Activated T-cell treated with anti-CD3 and anti-CD28 coated beads for 24 hours (primary cell): ENCODE data around the gene NOXA1.

Source experiments
- DNase-seq: peaks from one replicate; pipeline ENCODE4 v3.0.0-alpha.2; 2020; ENCODE audit warnings: low read depth

The NOXA1 gene

DNA sequence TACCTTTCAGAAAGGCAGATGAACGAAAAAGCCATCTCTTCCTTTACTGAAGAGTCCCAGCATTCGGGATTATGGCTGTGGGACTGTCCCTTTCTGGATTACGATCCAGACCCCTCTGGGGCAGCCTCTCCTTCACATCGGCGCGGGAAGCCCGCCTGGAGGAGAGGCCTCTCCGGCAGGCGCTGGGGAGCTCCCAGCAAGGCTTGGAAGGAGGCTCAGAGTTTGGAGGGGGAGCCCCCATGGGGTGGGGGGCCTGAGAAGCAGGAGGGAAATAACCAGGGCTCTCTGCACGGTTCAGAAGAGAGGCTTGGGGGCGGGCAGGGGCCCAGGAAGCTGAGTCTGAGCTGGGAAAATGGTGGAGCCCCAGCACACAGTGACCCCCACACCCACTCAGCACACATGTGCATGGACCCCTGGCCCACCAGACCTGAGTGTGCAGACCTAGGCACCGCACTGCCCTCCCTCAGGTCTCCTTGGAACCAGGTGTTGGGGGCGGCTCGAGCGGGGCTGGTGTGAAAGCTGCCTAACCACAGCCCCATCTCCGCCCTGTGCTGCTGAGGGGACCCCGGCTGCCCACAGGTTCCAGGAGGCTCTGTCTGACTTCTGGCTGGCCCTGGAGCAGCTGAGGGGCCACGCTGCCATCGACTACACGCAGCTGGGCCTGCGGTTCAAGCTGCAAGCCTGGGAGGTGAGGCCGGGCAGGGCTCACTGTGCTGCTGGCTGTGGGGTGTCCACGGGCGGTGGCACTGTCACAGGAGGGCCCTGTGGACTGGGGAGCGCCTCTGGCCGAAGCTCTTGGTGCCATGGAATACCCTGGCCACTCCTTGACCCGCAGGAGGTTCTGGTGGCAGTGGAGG lies 4.5 kb downstream of the NOXA1 start:
- DNase-seq: no peak

DNA sequence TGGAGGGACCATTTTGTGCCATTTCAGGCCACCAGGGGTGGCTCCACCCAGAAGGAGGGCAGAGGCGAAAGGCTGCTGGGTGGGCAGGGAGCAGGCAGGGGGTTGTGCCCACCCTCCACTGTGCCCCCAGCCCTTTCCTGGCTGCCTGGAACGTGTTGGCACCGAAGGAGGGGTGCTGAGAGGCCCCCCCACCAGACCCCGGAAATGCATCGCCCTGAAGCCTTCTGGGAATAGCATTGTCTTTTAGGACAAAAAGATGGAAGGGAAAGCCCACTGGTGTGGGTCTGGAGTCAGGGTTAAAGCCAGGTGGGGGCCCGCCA lies 5.1 kb downstream of the NOXA1 start:
- DNase-seq: no peak

- no peak for DNase-seq
These were observed 5.8 kb downstream of the NOXA1 start for GRCh38 chr9:137428841-137429545.

- no peak for DNase-seq
These were observed 6.3 kb downstream of the NOXA1 start for GRCh38 chr9:137429546-137429890.

DNA sequence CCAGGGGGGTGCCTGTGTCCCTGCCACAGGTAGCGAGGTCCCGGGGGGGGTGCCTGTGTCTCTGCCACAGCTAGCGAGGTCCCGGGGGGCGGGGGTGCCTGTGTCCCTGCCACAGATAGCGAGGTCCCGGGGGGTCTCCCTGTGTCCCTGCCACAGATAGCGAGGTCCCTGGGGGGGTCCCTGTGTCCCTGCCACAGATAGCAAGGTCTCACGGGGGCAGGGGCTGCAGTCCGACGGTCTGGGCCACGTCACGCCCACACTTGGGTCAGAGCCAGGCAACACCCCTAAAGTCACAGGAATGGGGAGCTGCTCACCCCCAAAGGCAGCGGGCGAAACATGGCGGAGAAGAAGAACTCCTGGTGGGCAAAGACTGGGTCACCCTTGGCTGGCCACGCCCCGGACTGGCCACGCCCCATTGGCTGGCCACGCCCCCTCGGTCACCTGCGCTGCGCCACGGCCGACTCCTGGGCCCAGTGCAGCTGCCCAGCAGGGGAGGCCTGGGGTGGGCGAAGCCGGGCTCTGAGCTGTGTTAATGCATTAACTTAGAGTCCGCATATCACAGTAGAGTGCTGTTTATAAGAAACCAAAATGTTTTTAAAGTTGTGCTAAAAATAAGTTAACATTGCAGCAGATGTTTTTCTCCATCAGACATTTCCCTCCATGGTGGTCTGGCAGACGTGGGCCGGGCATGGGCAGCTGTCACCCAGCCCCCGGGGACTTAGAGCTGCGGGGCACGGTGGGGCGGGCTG lies 7.0 kb downstream of the NOXA1 start:
- no peak for DNase-seq

DNA sequence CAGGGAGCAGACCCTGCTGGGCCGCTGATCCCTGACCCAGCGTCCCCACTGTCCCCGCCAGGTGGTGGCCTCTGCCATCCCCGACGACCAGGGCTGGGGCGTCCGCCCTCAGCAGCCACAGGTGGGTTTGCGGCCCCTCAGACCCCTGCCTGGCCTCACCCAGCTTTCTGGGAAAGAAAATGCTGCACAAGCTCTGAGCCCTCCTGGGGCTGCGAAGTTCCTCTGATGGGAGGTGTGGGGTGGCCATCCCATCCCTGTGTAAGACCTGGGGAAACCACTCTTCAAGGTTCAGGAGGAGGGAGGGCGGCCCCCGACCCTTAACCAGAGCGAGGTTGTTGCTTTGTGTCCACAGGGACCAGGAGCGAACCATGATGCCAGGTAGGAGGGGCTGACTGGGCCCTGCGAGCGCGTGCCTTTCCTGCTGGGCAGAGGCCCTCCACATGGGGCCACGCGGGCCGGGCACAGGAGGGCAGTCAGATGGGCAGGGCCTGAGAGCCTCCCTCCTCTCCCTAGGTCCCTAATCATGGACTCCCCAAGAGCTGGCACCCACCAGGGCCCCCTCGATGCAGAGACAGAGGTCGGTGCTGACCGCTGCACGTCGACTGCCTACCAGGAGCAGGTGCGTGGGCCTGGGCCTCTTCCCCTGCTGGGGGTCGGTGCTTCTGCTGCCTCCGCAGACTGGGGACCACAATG lies 7.7 kb downstream of the NOXA1 start:
- no peak for DNase-seq

DNA sequence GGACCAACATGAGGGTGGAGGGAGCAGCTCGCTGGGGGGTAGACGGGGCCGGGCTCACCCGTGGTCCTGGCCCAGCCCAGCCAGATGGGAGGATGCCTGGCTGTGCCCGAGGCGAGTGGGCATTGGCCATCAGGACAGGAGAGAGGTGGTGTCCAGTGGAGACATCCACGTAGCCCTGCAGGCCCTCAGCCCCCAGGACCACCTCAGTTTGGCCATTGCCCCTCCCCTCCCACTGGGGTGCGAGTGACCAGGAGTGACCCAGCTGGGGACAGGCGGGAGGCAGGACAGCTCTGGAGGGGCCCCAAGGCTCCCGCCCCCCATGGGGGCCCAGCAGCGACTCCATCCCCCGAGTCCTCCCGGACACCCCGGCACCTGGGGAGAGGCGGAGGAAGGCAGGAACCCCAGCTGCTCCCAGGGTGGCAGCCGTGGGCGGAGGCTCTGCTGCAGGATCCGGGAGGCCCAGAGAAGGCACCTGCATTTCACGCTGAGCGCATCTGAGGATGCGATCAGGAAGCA lies 8.3 kb downstream of the NOXA1 start:
- DNase-seq: no peak

GRCh38 chr9:137432687-137433348 lies 9.6 kb downstream of the NOXA1 start:
- DNase-seq: no peak

GRCh38 chr9:137433349-137433915 lies 10.2 kb downstream of the NOXA1 start:
- DNase-seq: no peak

DNA sequence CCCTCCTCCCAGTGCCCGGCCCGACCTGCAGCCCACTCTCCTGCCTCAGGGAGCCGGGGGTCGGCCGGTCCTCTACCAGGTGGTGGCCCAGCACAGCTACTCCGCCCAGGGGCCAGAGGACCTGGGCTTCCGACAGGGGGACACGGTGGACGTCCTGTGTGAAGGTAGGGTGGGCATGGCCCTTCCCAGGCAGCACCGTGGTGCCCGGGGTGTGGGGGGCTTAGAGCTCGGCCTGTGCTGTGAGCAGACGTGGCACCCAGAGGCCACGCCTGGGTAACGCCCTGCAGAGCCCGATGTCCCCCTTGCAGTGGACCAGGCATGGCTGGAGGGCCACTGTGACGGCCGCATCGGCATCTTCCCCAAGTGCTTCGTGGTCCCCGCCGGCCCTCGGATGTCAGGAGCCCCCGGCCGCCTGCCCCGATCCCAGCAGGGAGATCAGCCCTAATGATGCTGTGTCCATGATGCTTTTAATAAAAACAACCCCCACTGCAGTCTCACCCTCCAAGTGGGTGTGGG lies 10.8 kb downstream of the NOXA1 start:
- no peak for DNase-seq

- DNase-seq: no peak
These were observed 11.5 kb downstream of the NOXA1 start for GRCh38 chr9:137434498-137435380.

DNA sequence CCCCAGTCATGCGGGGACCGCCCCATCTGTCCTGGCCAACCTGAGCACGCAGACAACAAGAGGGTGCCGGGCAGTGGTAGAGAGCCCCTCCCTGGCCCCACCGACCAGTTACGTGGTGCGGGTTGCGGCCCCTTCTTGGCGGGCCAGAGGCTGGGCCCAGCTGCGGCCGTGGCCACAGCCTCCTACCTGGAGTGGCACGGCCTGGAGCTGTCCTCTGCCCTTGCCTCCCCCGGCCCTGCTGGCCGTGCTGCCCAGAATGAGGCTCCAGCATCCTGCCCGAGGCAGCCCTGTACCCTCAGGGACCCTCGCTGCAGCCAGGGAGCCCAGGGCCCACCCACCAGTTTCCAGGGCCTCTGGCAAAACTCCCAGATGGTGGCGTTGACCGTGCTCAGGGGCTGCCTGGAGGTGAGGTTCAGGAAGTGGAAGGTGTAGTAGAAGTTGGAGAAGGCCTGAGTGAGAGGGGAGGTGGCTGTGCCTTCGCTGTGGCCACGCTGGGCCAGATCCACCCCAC lies 12.2 kb downstream of the NOXA1 start:
- DNase-seq: no peak

- DNase-seq: no peak
These were observed 13.0 kb downstream of the NOXA1 start for GRCh38 chr9:137435980-137436760.

DNA sequence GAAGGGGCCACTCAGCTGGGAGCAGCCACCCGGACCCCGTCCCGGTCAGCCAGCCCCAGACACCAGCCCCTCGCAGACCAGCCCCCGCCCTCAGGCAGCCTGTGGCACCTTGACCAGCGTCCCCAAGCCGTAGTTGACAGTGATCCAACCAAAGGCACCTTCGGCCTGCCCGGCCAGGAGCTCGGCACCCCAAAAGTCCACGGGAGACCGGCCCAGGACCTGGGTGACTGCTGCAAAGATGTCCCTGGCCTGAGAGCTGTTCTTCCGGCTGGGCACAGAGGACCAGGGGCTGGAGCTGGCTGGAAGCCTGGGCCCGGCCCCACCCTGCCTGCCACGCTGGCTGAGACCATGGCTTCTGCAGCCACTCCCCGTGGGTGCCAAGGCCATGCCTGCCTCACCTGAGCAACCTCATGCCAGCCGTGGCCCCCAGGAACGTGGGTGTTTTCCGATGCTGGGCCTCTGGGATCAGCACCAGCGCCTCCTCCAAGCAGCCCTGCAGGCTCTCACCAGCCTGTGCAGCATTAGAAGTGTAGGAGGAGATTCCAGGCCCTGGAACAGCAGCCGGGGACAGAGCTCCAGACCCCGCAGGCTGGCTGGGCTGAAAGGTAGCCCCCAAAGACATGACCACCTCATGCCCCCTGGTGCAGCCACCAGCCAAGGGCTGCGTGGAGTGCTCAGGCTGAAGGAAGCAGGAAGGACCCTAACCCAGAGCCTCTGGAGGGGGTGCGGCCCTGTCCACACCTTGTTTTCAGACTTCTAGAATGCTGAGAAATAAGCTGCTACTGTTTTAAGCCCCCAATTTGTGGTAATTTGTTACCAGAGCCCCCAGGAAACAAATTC lies 13.8 kb downstream of the NOXA1 start:
- no peak for DNase-seq

GRCh38 chr9:137437691-137438590 lies 14.7 kb downstream of the NOXA1 start:
- no peak for DNase-seq

- no peak for DNase-seq
These were observed 15.5 kb downstream of the NOXA1 start for GRCh38 chr9:137438591-137439157.
